ENCODE measurements around the gene TRMT10B.
A peak's percentile ranks its signal among the peaks of the same experiment; 100 is the strongest.
"Not testable (repeated sequence)": the region's sequence is repeated elsewhere in the genome, so short reads cannot be mapped to it uniquely, and the experiment has no call there.

The TRMT10B gene

DNA sequence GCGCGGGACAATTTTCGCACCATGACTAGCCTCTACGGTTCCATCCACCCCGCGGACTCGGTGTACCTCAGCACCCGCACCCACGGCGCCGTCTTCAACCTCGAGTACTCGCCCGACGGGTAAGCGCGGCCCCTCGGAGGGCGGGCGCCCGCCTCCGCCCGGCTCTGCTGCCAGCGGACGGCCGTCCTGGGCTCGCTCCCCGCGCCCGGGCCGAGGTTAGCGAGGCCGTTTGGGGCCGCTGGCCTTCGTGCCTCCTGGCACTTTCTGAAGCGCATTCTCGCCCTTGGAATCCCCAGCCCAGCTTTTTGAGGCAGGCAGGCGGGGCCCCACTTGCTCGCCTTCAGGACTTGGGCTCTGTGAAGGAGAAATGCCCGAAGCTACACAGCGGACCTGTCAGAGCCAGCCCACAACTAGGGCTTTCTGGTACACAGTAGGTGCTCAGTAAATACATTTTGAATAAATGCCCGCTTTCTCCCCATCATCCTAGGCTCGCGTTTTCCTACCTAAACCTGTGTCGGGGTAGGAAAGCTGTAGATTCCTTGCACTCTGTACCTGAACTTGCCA lies 47.8 kb downstream of the TRMT10B start:
- peak overlapping the region; percentile 80 for H3K4me3 ChIP-seq (ENCODE audit: low read depth, low read length)
- TF ChIP-seq, protein P1, sequence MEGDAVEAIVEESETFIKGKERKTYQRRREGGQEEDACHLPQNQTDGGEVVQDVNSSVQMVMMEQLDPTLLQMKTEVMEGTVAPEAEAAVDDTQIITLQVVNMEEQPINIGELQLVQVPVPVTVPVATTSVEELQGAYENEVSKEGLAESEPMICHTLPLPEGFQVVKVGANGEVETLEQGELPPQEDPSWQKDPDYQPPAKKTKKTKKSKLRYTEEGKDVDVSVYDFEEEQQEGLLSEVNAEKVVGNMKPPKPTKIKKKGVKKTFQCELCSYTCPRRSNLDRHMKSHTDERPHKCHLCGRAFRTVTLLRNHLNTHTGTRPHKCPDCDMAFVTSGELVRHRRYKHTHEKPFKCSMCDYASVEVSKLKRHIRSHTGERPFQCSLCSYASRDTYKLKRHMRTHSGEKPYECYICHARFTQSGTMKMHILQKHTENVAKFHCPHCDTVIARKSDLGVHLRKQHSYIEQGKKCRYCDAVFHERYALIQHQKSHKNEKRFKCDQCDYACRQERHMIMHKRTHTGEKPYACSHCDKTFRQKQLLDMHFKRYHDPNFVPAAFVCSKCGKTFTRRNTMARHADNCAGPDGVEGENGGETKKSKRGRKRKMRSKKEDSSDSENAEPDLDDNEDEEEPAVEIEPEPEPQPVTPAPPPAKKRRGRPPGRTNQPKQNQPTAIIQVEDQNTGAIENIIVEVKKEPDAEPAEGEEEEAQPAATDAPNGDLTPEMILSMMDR (IDR thresholded peaks at IDR 0.05; ENCODE audit: borderline replicate concordance, insufficient read depth, low read depth, low read length): no peak

DNA sequence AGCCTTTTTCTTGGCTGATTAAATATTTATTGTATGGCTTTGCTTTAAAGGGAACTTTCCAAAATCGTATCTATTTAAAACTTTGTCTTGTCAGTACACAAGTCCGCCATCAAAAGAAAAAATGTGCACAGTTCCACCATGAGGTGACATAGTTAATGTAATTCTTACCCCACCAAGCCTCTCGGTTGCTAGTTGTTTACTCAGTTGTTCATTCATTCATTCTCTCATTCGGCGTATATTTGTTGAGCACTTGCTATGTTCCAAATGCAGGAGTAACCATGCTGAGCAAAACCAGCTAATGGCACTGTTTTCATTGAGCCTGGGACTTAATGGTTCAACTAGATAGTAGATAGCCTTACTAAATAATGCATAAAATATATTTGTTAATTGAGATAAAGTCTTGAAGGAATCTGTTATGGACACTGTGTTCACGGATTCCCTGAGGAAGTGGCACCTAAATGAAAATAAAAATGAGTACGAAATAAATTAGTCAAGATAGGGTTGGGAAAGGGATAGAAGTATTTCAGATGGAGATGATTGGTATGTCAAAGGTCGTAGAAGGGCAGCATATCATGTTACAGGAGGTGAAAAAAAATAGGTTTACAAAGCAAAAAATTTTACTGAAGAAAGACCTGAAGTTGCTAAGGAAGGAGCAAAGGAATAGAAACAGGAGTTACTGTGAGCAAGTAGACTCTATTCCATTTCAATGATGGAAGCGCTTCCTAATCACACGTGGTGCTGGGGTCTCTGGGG lies 48.5 kb downstream of the TRMT10B start:
- H3K4me3 ChIP-seq (ENCODE audit: low read depth, low read length): peak overlapping the region; percentile 80
- TF ChIP-seq, protein P1 (IDR thresholded peaks at IDR 0.05; ENCODE audit: borderline replicate concordance, insufficient read depth, low read depth, low read length): no peak

DNA sequence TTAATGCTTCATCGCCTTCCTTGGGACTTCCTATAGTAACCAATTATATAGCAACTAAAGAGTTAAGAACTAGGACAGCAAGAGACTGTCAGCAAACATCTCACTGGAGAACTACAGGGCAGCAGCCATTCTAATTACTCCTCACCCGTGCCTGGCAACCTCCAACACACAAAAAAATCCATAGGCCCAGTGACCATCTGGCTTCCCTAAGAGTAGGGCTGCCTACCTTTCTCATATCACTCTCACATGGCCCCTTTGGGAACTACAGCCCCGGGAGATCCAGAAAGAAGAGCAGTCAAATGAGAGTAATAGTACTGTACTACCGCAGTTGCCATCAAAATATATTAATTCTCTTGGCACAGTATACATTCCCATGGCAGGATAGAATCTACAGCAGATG lies 52.7 kb downstream of the TRMT10B start:
- TF ChIP-seq, protein P1 (IDR thresholded peaks at IDR 0.05; ENCODE audit: borderline replicate concordance, insufficient read depth, low read depth, low read length): no peak
- H3K4me3 ChIP-seq (ENCODE audit: low read depth, low read length): no peak overlapping the region

DNA sequence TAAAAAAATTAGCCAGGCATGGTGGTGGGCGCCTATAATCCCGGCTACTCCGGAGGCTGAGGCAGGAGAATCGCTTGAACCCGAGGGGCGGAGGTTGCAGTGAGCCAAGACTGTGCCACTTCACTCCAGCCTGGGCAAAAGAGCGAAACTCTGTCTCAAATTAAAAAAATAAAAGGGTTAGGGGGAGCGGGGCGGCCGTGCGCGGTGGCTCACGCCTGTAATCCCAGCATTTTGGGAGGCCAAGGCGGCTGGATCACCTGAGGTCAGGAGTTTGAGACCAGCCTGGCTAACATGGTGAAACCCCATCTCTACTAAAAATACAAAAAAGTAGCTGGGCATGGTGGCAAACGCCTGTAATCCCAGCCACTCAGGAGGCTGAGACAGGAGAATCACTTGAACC lies 56.1 kb downstream of the TRMT10B start:
- H3K4me3 ChIP-seq (ENCODE audit: low read depth, low read length): not testable (repeated sequence)

DNA sequence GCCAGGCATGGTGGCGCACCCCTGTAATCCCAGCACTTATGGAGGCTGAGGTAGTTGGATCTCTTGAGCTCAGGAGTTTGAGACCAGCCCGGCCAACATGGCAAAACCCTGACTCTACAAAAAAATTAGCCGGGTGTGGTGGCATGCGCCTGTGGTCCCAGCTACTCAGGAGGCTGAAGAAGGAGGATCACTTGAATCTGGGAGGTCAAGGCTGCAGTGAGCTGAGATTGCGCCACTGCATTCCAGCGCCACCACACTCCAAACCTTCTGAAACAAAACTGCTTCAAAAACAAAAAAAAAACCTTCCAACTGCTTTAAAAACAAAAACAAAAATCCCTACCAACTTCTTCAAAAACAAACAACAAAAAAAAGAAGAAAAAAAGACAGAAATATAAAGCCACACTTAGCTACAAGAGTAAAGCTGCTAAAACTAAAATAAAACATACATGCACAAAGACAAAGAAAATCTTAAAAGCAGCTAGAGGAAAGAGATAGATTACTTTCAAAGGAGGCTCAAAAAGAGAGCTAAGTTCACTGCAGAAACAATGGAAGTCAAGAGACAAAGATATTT lies 58.4 kb downstream of the TRMT10B start:
- TF ChIP-seq, protein P1 (IDR thresholded peaks at IDR 0.05; ENCODE audit: borderline replicate concordance, insufficient read depth, low read depth, low read length): no peak
- H3K4me3 ChIP-seq (ENCODE audit: low read depth, low read length): no peak overlapping the region

DNA sequence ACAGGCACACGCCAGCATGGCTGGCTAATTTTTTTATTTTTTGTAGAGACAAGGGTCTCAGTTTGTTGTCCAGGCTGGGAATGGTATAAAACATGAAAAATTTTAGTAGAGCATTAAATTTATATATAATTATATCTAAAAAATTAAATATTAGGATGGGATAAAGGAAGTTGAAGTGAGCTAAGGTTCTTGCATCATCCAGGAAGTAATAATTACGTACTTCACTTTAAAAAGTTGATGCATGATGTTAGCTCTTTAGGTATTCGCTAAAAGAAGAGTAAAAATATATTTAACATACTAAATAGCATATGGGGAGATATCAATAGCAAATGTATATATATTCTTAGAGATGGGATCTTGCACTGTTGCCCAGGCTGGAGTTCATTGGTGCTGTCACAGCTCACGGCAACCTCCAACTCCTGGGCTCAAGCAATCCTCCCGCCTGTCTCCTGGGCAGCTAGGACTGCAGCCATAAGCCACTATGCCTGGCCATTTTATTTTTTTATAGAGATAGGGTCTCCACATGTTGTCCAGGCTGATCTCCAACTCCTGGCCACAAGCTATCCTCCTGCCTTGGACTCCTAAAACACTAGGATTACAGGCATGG lies 59.3 kb downstream of the TRMT10B start:
- no peak overlapping the region for H3K4me3 ChIP-seq (ENCODE audit: low read depth, low read length)
- TF ChIP-seq, protein P1 (IDR thresholded peaks at IDR 0.05; ENCODE audit: borderline replicate concordance, insufficient read depth, low read depth, low read length): no peak

DNA sequence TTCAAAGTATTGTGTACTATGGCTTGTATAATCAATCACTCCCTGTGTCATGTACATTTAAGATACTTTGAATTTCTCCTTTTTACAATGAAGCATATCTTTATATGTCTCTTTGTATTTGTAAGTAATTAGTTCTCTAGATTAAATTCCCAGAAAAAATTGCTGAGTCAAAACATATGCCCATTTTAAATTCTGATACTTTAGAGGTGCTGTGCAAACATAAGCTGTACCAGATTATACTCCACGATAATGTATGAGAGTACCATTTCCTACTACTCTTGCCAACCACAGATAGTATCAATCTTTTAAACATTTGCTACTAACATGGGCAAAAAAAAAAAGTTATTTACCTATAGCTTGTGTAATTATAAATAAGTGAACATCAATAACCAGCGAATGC lies 65.2 kb downstream of the TRMT10B start:
- no peak overlapping the region for H3K4me3 ChIP-seq (ENCODE audit: low read depth, low read length)
- TF ChIP-seq, protein P1 (IDR thresholded peaks at IDR 0.05; ENCODE audit: borderline replicate concordance, insufficient read depth, low read depth, low read length): no peak
